Effector CD4-positive, alpha-beta T cell (primary cell): ENCODE measurements around the gene TMEM63A.
A peak's percentile ranks its signal among the peaks of the same experiment; 100 is the strongest.

Source experiments
- DNase-seq: peaks from one replicate; pipeline ENCODE4 v3.0.0-alpha.2; 2020

TMEM63A gene

GRCh38 chr1:225883616-225884265, 1.6 kb upstream of the TMEM63A start:
- no peak for DNase-seq

GRCh38 chr1:225882694-225883615, 775 bp upstream of the TMEM63A start:
- DNase-seq, result peak; percentile 16

GRCh38 chr1:225881081-225881958, 860 bp downstream of the TMEM63A start:
- DNase-seq, result peak; percentile 32

- DNase-seq, result no peak
These were observed 1.5 kb downstream of the TMEM63A start for GRCh38 chr1:225880636-225881035.

GRCh38 chr1:225880222-225880588, 2.0 kb downstream of the TMEM63A start:
- DNase-seq, result no peak

GRCh38 chr1:225879521-225880221, 2.5 kb downstream of the TMEM63A start:
- DNase-seq, result peak; percentile 28

GRCh38 chr1:225878282-225878681, 3.9 kb downstream of the TMEM63A start:
- DNase-seq, result no peak

- DNase-seq, result peak; percentile 28
These were observed 4.6 kb downstream of the TMEM63A start for GRCh38 chr1:225877580-225877979.

GRCh38 chr1:225876900-225877510, 5.2 kb downstream of the TMEM63A start:
- DNase-seq, result no peak

- no peak for DNase-seq
These were observed 7.0 kb downstream of the TMEM63A start for GRCh38 chr1:225875044-225875815.

GRCh38 chr1:225874431-225874830, 7.7 kb downstream of the TMEM63A start:
- no peak for DNase-seq

GRCh38 chr1:225873281-225873850, 8.8 kb downstream of the TMEM63A start:
- no peak for DNase-seq

- DNase-seq, result no peak
These were observed 10.1 kb downstream of the TMEM63A start for GRCh38 chr1:225872075-225872430.

- DNase-seq, result no peak
These were observed 10.7 kb downstream of the TMEM63A start for GRCh38 chr1:225871359-225872074.

GRCh38 chr1:225870911-225871310, 11.3 kb downstream of the TMEM63A start:
- DNase-seq, result no peak

- no peak for DNase-seq
These were observed 13.4 kb downstream of the TMEM63A start for GRCh38 chr1:225868631-225869330.

GRCh38 chr1:225866981-225867380, 15.2 kb downstream of the TMEM63A start:
- no peak for DNase-seq

GRCh38 chr1:225866061-225866837, 15.9 kb downstream of the TMEM63A start:
- peak; percentile 62 for DNase-seq

- no peak for DNase-seq
These were observed 16.7 kb downstream of the TMEM63A start for GRCh38 chr1:225865514-225865913.
